NCI-H345 (cell line): ENCODE data around the gene FMR1.

Source experiments
- DNase-seq: peaks from one replicate; lab custom pipeline; 2025; lab: John Stamatoyannopoulos, UW

The FMR1 gene

GRCh38 chrX:147916375-147916968 is 4.8 kb downstream of the FMR1 start:
- no peak for DNase-seq

GRCh38 chrX:147917700-147918695 is 6.3 kb downstream of the FMR1 start:
- DNase-seq = no peak

- DNase-seq = no peak
Observed at GRCh38 chrX:147920161-147920666, 8.5 kb downstream of the FMR1 start.

- no peak for DNase-seq
Observed at GRCh38 chrX:147923605-147924004, 11.9 kb downstream of the FMR1 start.

GRCh38 chrX:147927256-147927655 is 15.5 kb downstream of the FMR1 start:
- no peak for DNase-seq

- DNase-seq = no peak
Observed at GRCh38 chrX:147933815-147934214, 22.1 kb downstream of the FMR1 start.

GRCh38 chrX:147935156-147935758 is 23.5 kb downstream of the FMR1 start:
- no peak for DNase-seq

GRCh38 chrX:147945286-147945685 is 33.6 kb downstream of the FMR1 start:
- no peak for DNase-seq

GRCh38 chrX:147948531-147948930 is 36.8 kb downstream of the FMR1 start:
- DNase-seq = no peak

- DNase-seq = no peak
Observed at GRCh38 chrX:147950352-147950751, 38.6 kb downstream of the FMR1 start.

- DNase-seq = no peak
Observed at GRCh38 chrX:147953976-147954375, 42.3 kb downstream of the FMR1 start.

GRCh38 chrX:147957291-147957690 is 45.6 kb downstream of the FMR1 start:
- no peak for DNase-seq

GRCh38 chrX:147958291-147958690 is 46.6 kb downstream of the FMR1 start:
- DNase-seq = no peak

- no peak for DNase-seq
Observed at GRCh38 chrX:147960722-147961121, 49.0 kb downstream of the FMR1 start.

- DNase-seq = no peak
Observed at GRCh38 chrX:147962476-147962875, 50.8 kb downstream of the FMR1 start.

GRCh38 chrX:147978931-147979330 is 67.2 kb downstream of the FMR1 start:
- DNase-seq = no peak

- no peak for DNase-seq
Observed at GRCh38 chrX:147981038-147981752, 69.5 kb downstream of the FMR1 start, which contains the start of gene FMR1NB. FMR1NB (plus strand) TSS chrX:147981337; CDS start chrX:147981403, 66 bp downstream.
